ENCODE results near the gene SCGB1D1.

Gene SCGB1D1

DNA sequence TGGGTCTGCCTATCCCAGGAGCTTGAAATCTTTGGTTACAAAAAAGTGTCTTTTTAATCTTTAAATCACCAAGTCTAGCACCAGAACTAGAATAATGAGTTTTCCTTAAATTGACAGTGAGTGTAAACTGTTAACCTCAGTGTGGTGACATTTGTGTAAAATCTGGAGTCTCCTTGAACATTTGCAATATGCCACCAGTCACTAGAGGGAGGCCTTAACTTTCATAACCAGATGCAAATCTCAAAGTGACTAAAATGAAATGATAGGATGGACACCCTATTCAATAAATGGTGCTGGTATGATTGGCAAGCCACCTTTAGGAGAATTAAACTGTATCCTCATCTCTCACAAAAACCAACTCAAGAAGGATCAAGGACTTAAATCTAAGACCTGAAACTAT lies 43.7 kb downstream of the SCGB1D1 start:
- DNase-seq (ENCODE audit: low spot score): no peak

DNA sequence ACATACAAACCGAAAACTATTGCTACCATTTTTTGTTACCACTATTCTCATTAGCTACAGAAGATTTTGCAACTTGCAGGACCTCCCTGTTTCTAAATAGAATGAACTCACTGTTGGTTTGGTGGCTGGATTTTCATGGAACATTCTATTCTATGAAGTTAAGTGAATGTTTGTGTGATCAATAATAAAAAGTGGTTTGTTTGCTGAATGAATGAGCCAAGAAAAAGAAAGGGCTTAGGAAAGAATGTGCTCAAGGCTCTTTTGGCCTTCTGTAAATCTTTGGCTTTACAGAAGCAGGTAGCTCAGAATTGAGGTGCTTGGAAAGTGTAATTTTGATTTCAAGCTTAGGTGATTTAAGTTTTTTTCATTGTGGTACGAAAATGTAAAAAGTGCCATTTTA lies 46.2 kb downstream of the SCGB1D1 start:
- DNase-seq (ENCODE audit: low spot score): no peak

DNA sequence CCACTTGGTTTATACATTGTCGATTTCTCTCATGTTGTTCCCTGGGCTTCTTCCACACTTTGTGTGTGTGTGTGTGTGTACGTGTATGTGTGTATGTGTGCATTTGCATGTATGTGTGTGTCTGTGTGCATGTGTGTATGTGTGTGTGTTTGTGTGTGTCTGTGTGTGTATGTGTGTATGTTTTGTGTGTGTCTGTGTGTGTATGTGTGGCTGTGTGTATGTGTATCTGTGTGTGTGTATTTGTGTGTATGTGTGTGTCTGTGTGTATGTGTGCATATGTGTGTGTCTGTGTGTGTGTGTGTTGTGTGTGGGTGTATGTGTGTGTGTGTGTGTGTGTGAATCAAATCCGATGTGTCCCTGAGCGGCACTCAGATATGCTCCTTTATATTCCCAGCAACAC lies 47.5 kb downstream of the SCGB1D1 start:
- no peak for DNase-seq (ENCODE audit: low spot score)

DNA sequence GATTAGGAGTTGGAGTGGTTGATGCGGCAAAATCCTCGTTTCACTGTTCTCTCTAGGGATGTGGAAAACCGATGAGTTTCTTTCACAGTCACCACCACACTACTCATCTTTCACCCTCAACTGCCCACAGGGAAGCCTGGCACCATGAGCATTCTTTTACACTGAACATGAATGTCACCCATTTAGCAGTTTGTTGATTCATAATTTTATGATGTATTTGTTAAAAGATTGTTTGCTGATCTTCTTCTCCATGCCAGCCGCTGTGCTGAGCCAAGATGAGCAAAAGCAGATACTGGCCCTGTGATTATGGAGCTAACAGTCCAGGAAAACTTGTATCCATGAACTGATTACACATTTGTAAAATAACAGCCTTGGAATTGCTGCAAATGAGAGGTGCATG lies 48.1 kb downstream of the SCGB1D1 start:
- no peak for DNase-seq (ENCODE audit: low spot score)

DNA sequence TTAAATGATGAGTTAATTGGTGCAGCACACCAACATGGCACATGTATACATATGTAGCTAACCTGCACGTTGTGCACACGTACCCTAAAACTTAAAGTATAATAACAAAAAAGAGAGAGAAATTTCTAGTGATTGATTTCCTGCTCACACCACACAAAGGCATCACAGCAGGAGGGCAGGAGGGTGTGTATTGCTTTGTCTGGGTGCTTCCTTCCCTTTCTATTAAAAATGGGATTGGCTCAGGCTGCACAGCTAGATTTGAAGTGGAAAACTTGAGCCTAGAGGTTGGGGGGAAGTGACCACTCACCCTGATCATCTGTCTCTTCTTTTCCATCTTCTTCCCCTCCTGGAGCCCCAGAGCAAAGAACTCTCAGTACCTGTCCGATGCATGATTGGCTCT lies 51.1 kb downstream of the SCGB1D1 start:
- DNase-seq (ENCODE audit: low spot score): no peak

DNA sequence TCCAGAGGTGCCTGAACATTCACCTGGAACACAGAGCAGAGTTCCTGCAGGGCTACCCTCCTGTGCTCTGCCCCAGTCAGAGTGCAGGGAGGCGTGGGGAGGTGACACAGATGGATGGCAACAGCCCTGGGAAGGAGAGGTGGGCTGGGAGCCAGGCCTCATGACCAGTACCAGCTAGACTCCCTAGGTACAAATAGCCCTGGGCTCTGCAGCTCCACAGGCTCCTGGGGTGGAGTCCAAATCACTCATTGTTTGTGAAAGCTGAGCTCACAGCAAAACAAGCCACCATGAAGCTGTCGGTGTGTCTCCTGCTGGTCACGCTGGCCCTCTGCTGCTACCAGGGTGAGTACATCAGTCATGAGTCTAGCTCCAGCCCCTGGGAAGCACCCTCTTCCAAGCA lies 52.0 kb downstream of the SCGB1D1 start, which contains the start of gene SCGB1D2:
Gene SCGB1D2 (plus strand): TSS at position 219 of the 400 bp plus-strand sequence. CDS start 69 bp downstream, at position 288.
- peak; percentile 38 for DNase-seq (ENCODE audit: low spot score)

Data from LoVo (cell line).